IMR-90 (cell line): ENCODE results near the gene RASSF8.

Source experiments
- BHLHE40 ChIP-seq: fragments of 150-350 bp; IDR thresholded peaks from 2 replicates; pipeline ENCODE4 v1.6.1; 2016; ENCODE audit warnings: mild to moderate bottlenecking, low read depth, low read length
- CEBPB ChIP-seq: IDR thresholded peaks from 2 replicates; pipeline ENCODE4 v1.6.1; 2012; ENCODE audit warnings: low read depth, low read length, improper control_type of control experiment
- CHD1 ChIP-seq: IDR thresholded peaks from 2 replicates; pipeline ENCODE4 v1.6.1; 2012; ENCODE audit warnings: low read depth, low read length, improper control_type of control experiment
- FOS ChIP-seq: fragments of 150-350 bp; IDR thresholded peaks from 2 replicates; pipeline ENCODE4 v1.6.1; 2016; ENCODE audit warnings: low read depth, low read length
- MXI1 ChIP-seq: IDR thresholded peaks from 2 replicates; pipeline ENCODE4 v1.6.1; 2012; ENCODE audit warnings: low read depth, mild to moderate bottlenecking, low read length, moderate library complexity, borderline replicate concordance
- POLR2A ChIP-seq: IDR thresholded peaks from 2 replicates; pipeline ENCODE4 v1.6.1; 2012; ENCODE audit warnings: mild to moderate bottlenecking, low read depth, low read length
- RCOR1 ChIP-seq: IDR thresholded peaks from 2 replicates; pipeline ENCODE4 v1.6.1; 2012; ENCODE audit warnings: mild to moderate bottlenecking, low read length, improper control_type of control experiment; ENCODE audit not compliant: insufficient replicate concordance
- RFX5 ChIP-seq: IDR thresholded peaks from 2 replicates; pipeline ENCODE4 v1.8.0; 2012; ENCODE audit warnings: low read depth, mild to moderate bottlenecking, low read length, moderate library complexity
- SMC3 ChIP-seq: fragments of 150-350 bp; IDR thresholded peaks from 2 replicates; pipeline ENCODE4 v1.6.1; 2016; ENCODE audit warnings: low read depth, mild to moderate bottlenecking, antibody characterized with exemption, low read length, moderate library complexity
- TF ChIP-seq, protein P1 (sequence below): conservative IDR thresholded peaks from 2 replicates; pipeline ENCODE4 v1.5.1; 2012; ENCODE audit warnings: mild to moderate bottlenecking, low read depth, low read length, improper control_type of control experiment

- TF ChIP-seq, protein P1, sequence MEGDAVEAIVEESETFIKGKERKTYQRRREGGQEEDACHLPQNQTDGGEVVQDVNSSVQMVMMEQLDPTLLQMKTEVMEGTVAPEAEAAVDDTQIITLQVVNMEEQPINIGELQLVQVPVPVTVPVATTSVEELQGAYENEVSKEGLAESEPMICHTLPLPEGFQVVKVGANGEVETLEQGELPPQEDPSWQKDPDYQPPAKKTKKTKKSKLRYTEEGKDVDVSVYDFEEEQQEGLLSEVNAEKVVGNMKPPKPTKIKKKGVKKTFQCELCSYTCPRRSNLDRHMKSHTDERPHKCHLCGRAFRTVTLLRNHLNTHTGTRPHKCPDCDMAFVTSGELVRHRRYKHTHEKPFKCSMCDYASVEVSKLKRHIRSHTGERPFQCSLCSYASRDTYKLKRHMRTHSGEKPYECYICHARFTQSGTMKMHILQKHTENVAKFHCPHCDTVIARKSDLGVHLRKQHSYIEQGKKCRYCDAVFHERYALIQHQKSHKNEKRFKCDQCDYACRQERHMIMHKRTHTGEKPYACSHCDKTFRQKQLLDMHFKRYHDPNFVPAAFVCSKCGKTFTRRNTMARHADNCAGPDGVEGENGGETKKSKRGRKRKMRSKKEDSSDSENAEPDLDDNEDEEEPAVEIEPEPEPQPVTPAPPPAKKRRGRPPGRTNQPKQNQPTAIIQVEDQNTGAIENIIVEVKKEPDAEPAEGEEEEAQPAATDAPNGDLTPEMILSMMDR = no peak
- TF ChIP-seq POLR2A (no peak), RCOR1 (no peak), CEBPB (no peak), BHLHE40 (no peak), SMC3 (no peak), RFX5 (no peak), FOS (no peak), MXI1 (no peak), CHD1 (no peak)
Observed at GRCh38 chr12:26030371-26030770, 71.9 kb downstream of the RASSF8 start.
